ENCODE data around the gene HOPX. TPM values are rescaled to one million over a fixed set of nuclear protein-coding genes. Genes with fewer than 3 reads are reported as not detected.

Gene HOPX
- total RNA-seq, 4 donors from 2014 or later, result 5.3 to 6.6 (median 5.7) TPM

DNA sequence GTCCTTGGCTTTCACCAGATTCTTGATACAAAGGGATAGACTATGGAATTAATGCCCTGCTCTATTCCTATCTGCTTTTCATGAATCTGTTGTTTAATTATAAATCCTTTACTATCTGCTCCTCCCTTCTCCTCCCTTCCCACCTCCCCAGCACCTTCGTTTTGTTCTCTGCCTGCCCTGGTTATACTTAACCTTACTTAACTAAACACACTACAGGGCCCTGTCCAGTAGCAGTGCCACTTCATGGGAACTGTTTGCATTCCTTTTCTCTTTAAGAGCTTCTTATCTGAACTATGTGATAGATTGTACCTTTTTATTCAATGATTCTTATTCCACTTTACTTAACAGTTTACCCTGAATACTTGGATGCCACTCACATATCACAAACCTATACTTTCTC is 830 bp downstream of the HOPX start:
- Histone ChIP-seq H3K4me3 (no peak overlapping the region), H3K27ac (no peak overlapping the region), H3K4me1 (peaks cover 8 to 11% of the 10 kb centered on the region in 2 donors), H3K9me3 (no peaks in the 10 kb centered on the region), H3K36me3 (no peaks in the 10 kb centered on the region), H3K27me3 (peaks cover 0 to 34% (median 10%) of the 10 kb centered on the region in 3 donors)
- TF ChIP-seq, protein P1, sequence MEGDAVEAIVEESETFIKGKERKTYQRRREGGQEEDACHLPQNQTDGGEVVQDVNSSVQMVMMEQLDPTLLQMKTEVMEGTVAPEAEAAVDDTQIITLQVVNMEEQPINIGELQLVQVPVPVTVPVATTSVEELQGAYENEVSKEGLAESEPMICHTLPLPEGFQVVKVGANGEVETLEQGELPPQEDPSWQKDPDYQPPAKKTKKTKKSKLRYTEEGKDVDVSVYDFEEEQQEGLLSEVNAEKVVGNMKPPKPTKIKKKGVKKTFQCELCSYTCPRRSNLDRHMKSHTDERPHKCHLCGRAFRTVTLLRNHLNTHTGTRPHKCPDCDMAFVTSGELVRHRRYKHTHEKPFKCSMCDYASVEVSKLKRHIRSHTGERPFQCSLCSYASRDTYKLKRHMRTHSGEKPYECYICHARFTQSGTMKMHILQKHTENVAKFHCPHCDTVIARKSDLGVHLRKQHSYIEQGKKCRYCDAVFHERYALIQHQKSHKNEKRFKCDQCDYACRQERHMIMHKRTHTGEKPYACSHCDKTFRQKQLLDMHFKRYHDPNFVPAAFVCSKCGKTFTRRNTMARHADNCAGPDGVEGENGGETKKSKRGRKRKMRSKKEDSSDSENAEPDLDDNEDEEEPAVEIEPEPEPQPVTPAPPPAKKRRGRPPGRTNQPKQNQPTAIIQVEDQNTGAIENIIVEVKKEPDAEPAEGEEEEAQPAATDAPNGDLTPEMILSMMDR (IDR thresholded peaks at IDR 0.05 in 4 of 5, conservative IDR thresholded peaks at IDR 0.05 in 1 of 5), result no peak
- TF ChIP-seq POLR2A (IDR thresholded peaks at IDR 0.05), result no peak
- ATAC-seq, result no peak
- in situ Hi-C loops (cut with MboI; ENCODE audit: low sequenced_read_pairs in 4 of 4), result loop anchor here in 1 of 4 donors (25.0 kb wide), 1 partner anchor 107 kb away; no protein-coding TSS in a partner anchor
- intact Hi-C loops (cut with DNase I; ENCODE audit: low total_unique reads), result no loop called here
- no peak for DNase-seq

DNA sequence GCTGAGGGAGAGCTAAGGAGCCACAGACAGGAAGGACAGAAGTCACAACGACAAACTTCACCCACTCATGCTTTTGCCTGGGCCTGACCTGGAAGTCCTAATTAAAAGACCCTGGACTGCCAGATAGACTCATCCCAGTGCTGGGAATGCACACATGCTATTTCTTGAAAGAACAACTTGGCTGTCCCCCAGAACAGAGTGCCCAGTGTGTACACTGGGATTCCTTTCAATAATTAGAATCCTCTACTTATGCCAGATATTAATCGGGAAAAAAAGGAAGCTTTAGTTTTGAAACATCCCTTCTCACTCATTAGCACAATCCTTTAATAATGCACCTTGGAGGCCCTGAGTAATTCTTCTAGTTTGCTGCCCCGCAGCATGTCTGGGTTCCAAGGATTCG is 3.4 kb downstream of the HOPX start:
- intact Hi-C loops (cut with DNase I; ENCODE audit: low total_unique reads), result no loop called here
- Histone ChIP-seq H3K9me3 (no peaks in the 10 kb centered on the region), H3K4me1 (peaks cover 8 to 11% of the 10 kb centered on the region in 2 donors), H3K27me3 (peaks cover 0 to 10% (median 5%) of the 10 kb centered on the region in 3 donors), H3K36me3 (no peaks in the 10 kb centered on the region), H3K4me3 (no peak overlapping the region), H3K27ac (no peak overlapping the region)
- DNase-seq (no peak), ATAC-seq (no peak)
- in situ Hi-C loops (cut with MboI; ENCODE audit: low sequenced_read_pairs in 4 of 4), result loop anchor here in 1 of 4 donors (25.0 kb wide), 1 partner anchor 110 kb away; no protein-coding TSS in a partner anchor
- TF ChIP-seq, protein P1 (IDR thresholded peaks at IDR 0.05 in 4 of 5, conservative IDR thresholded peaks at IDR 0.05 in 1 of 5), result no peak
- no peak for TF ChIP-seq POLR2A (IDR thresholded peaks at IDR 0.05)

DNA sequence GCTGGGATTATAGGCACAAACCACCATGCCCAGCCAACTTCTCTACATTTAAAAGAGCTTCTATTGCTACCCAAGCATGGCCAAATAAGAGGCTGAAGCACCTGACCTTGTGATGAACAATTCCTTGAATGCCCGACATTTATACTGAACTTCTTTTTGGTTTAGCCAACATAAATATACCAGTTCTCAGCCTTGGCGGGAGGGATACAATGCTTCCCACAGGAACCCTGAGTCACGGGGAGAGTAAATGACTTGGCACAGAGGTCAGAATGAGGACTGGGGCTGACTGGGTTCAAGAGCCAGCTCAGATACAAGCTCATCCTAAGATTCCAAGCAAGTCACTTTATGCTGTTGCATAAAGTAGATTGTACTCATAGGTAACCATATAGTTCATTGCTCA is 6.1 kb downstream of the HOPX start:
- no peak for TF ChIP-seq POLR2A (IDR thresholded peaks at IDR 0.05)
- TF ChIP-seq, protein P1 (IDR thresholded peaks at IDR 0.05 in 4 of 5, conservative IDR thresholded peaks at IDR 0.05 in 1 of 5), result no peak
- Histone ChIP-seq H3K9me3 (no peaks in the 10 kb centered on the region), H3K27ac (no peak overlapping the region), H3K4me3 (no peak overlapping the region), H3K4me1 (peaks cover 0 to 11% of the 10 kb centered on the region in 2 donors), H3K36me3 (no peaks in the 10 kb centered on the region), H3K27me3 (no peaks in the 10 kb centered on the region)
- in situ Hi-C loops (cut with MboI; ENCODE audit: low sequenced_read_pairs in 4 of 4), result loop anchor here in 1 of 4 donors (25.0 kb wide), 1 partner anchor 112 kb away; no protein-coding TSS in a partner anchor
- ATAC-seq, result no peak
- no peak for DNase-seq
- intact Hi-C loops (cut with DNase I; ENCODE audit: low total_unique reads), result no loop called here

DNA sequence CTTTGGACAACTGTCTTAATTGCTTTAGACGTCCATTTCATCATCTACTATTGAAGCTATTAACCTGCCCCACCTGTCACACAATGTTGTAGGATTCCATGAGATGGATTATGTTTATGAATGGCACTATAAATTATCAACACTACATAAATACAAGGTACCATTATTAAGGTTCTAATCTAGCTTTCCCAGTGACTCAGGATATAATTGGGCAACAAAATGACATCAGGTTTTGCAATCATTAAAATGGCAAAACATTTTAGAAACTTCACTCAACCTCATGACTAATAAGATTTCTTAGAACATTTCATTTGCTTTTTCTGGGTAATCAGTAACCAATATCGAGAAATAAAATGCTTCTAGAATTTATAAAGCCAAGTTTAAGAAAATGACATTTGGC is 9.2 kb downstream of the HOPX start:
- in situ Hi-C loops (cut with MboI; ENCODE audit: low sequenced_read_pairs in 4 of 4), result no loop called here

More for the DNA sequence above, 9.2 kb downstream of the HOPX start:
- H3K27me3 ChIP-seq, result no peaks in the 10 kb centered on the region
- no peak for DNase-seq
- ATAC-seq, result no peak
- intact Hi-C loops (cut with DNase I; ENCODE audit: low total_unique reads), result no loop called here
- H3K9me3 ChIP-seq, result no peaks in the 10 kb centered on the region
- H3K36me3 ChIP-seq, result no peaks in the 10 kb centered on the region
- TF ChIP-seq, protein P1 (IDR thresholded peaks at IDR 0.05 in 4 of 5, conservative IDR thresholded peaks at IDR 0.05 in 1 of 5), result no peak
- no peak for TF ChIP-seq POLR2A (IDR thresholded peaks at IDR 0.05)
- H3K27ac ChIP-seq, result no peak overlapping the region
- no peak overlapping the region for H3K4me3 ChIP-seq
- peaks cover 0 to 4% of the 10 kb centered on the region in 2 donors for H3K4me1 ChIP-seq

Data from gastrocnemius medialis (tissue), 4 donors.